H1 (cell line): ENCODE measurements around the gene ZNF419. TPM values are rescaled to one million over a fixed set of nuclear protein-coding genes. Genes with fewer than 3 reads are reported as not detected.
"Not testable (repeated sequence)": the region's sequence is repeated elsewhere in the genome, so short reads cannot be mapped to it uniquely, and the experiment has no call there.

Source experiments
- CTCF ChIA-PET: fragments of 300-600 bp; sonication (Branson Sonifier 250); formaldehyde crosslinking; loops from one replicate; lab custom pipeline; 2021; ENCODE audit not compliant: partially characterized antibody; lab: Charles Lee
- POLR2A ChIA-PET: fragments of 300-600 bp; sonication (Branson Sonifier 250); formaldehyde crosslinking; loops from one replicate; lab custom pipeline; 2021; ENCODE audit warnings: inconsistent platforms; ENCODE audit not compliant: partially characterized antibody; lab: Charles Lee
- DNase-seq, 2 experiments: peaks; one replicate each; pipeline versions ENCODE4 v3.0.0 to v3.0.0-alpha.2; 2010 to 2022; ENCODE audit warnings: low spot score in 2 of 2, low read depth in 1 of 2, mixed read lengths in 1 of 2
- FAIRE-seq: peaks from 2 replicates; lab custom pipeline; 2011; peaks lifted over from hg19 to GRCh38; lab: Jason Lieb, UNC
- H2AFZ ChIP-seq: 2 replicates; pipeline ENCODE4 v1.8.1; 2012; ENCODE audit warnings: low read length, inconsistent platforms
- H2AK5ac ChIP-seq: 2 replicates; pipeline ENCODE4 v1.6.1; 2013; ENCODE audit warnings: low read depth, low read length
- H2BK120ac ChIP-seq: replicated peaks from 2 replicates; pipeline ENCODE3; 2013; ENCODE audit warnings: low read depth, low read length, inconsistent platforms
- H2BK12ac ChIP-seq: 2 replicates; pipeline ENCODE4 v1.6.1; 2013; ENCODE audit warnings: low read depth, low read length
- H2BK15ac ChIP-seq: 2 replicates; pipeline ENCODE4 v1.6.1; 2013; ENCODE audit warnings: low read length
- H2BK20ac ChIP-seq: 2 replicates; pipeline ENCODE4 v1.6.1; 2013; ENCODE audit warnings: low read length
- H2BK5ac ChIP-seq: 2 replicates; pipeline ENCODE4 v1.6.1; 2013; ENCODE audit warnings: low read depth, low read length
- H3K14ac ChIP-seq: 2 replicates; pipeline ENCODE4 v1.6.1; 2013; ENCODE audit warnings: inconsistent platforms; ENCODE audit not compliant: insufficient read length
- H3K18ac ChIP-seq: 2 replicates; pipeline ENCODE4 v1.6.1; 2013; ENCODE audit warnings: low read length; ENCODE audit errors: extremely low read depth
- H3K23ac ChIP-seq: 2 replicates; pipeline ENCODE4 v1.6.1; 2013; ENCODE audit warnings: inconsistent platforms; ENCODE audit not compliant: insufficient read length
- H3K23me2 ChIP-seq: 2 replicates; pipeline ENCODE4 v1.6.1; 2013; ENCODE audit warnings: low read depth, low read length
- H3K27ac ChIP-seq: 2 replicates; pipeline ENCODE4 v1.6.1; 2011; ENCODE audit warnings: low read depth, low read length, inconsistent platforms
- H3K27me3 ChIP-seq, 4 experiments: replicated peaks in 1 of 4; 1 replicate in 1 of 4; 2 replicates in 3 of 4; pipeline versions ENCODE4 v1.6.1 to v1.8.1; 2011 to 2013; ENCODE audit warnings: low read length in 3 of 4, mild to moderate bottlenecking in 3 of 4, inconsistent platforms in 2 of 4, mixed read lengths in 2 of 4, moderate library complexity in 1 of 4; ENCODE audit not compliant: control insufficient read depth in 3 of 4, insufficient read depth in 3 of 4; ENCODE audit errors: extremely low read depth in 1 of 4
- H3K36me3 ChIP-seq, 4 experiments: 2 replicates each; pipeline versions ENCODE4 v1.6.1 to v1.8.1; 2011 to 2013; ENCODE audit warnings: mild to moderate bottlenecking in 4 of 4, low read length in 3 of 4, moderate library complexity in 2 of 4, control low read depth in 1 of 4, inconsistent platforms in 1 of 4; ENCODE audit not compliant: insufficient read depth in 4 of 4, control insufficient read depth in 2 of 4
- H3K4ac ChIP-seq: replicated peaks from 2 replicates; pipeline ENCODE3; 2013; ENCODE audit warnings: low read length, low read depth, mixed read lengths, inconsistent platforms; ENCODE audit not compliant: insufficient read length
- H3K4me1 ChIP-seq, 4 experiments: replicated peaks in 1 of 4; 1 replicate in 1 of 4; 2 replicates in 3 of 4; pipeline versions ENCODE4 v1.6.1 to v1.8.1; 2011 to 2013; ENCODE audit warnings: low read length in 3 of 4, inconsistent platforms in 2 of 4, mixed read lengths in 1 of 4; ENCODE audit not compliant: insufficient read depth in 4 of 4, control insufficient read depth in 3 of 4
- H3K4me2 ChIP-seq, 2 experiments: 2 replicates each; pipeline versions ENCODE4 v1.6.1 to v1.8.1; 2011 to 2013; ENCODE audit warnings: low read depth in 2 of 2, low read length in 2 of 2, control low read depth in 1 of 2, inconsistent platforms in 1 of 2, mild to moderate bottlenecking in 1 of 2; ENCODE audit not compliant: insufficient read depth in 1 of 2
- H3K4me3 ChIP-seq, 4 experiments: fragments of 200-600, 300-600 bp in 1 of 4; sonication (generic), shearing (Covaris generic), sonication (Bioruptor Twin) in 1 of 4; 2 replicates each; pipeline versions ENCODE4 v1.5.1 to v1.8.1; 2011 to 2016; ENCODE audit warnings: low read length in 4 of 4, low read depth in 3 of 4, control low read depth in 2 of 4, inconsistent platforms in 2 of 4, mild to moderate bottlenecking in 2 of 4, mixed read lengths in 1 of 4, moderate library complexity in 1 of 4; ENCODE audit not compliant: insufficient read depth in 2 of 4; ENCODE audit errors: extremely low read depth in 1 of 4
- H3K56ac ChIP-seq: replicated peaks from 2 replicates; pipeline ENCODE3; 2013; ENCODE audit warnings: low read depth, mild to moderate bottlenecking, mixed read lengths, low read length, inconsistent platforms; ENCODE audit not compliant: insufficient read length
- H3K79me1 ChIP-seq: 2 replicates; pipeline ENCODE4 v1.6.1; 2013; ENCODE audit warnings: low read depth, low read length, control low read depth
- H3K79me2 ChIP-seq, 2 experiments: 2 replicates each; pipeline versions ENCODE4 v1.6.1 to v1.8.1; 2012 to 2013; ENCODE audit warnings: low read length in 2 of 2, mild to moderate bottlenecking in 2 of 2, inconsistent platforms in 1 of 2; ENCODE audit not compliant: insufficient read depth in 2 of 2, control insufficient read depth in 1 of 2
- H3K9ac ChIP-seq, 4 experiments: replicated peaks in 1 of 4; 1 replicate in 1 of 4; 2 replicates in 3 of 4; pipeline versions ENCODE4 v1.6.1 to v1.8.1; 2011 to 2013; ENCODE audit warnings: low read depth in 3 of 4, low read length in 3 of 4, control low read depth in 2 of 4, mild to moderate bottlenecking in 2 of 4, moderate library complexity in 2 of 4, inconsistent platforms in 1 of 4; ENCODE audit errors: extremely low read depth in 1 of 4
- H3K9me3 ChIP-seq, 2 experiments: 2 replicates each; pipeline versions ENCODE4 v1.6.1 to v1.8.1; 2012 to 2013; ENCODE audit warnings: mild to moderate bottlenecking in 2 of 2, moderate library complexity in 2 of 2, control low read depth in 1 of 2, inconsistent platforms in 1 of 2, low read depth in 1 of 2, low read length in 1 of 2, mixed read lengths in 1 of 2; ENCODE audit not compliant: insufficient read depth in 2 of 2
- H4K20me1 ChIP-seq, 2 experiments: replicated peaks in 1 of 2; 2 replicates each; pipeline versions ENCODE3 to v1.8.1; 2011 to 2013; ENCODE audit warnings: inconsistent platforms in 2 of 2, low read length in 2 of 2, mild to moderate bottlenecking in 1 of 2; ENCODE audit not compliant: insufficient read depth in 2 of 2, control insufficient read depth in 1 of 2
- H4K5ac ChIP-seq: 2 replicates; pipeline ENCODE4 v1.6.1; 2013; ENCODE audit warnings: low read length, low read depth, mixed read lengths, inconsistent platforms; ENCODE audit not compliant: insufficient read length
- H4K8ac ChIP-seq: 2 replicates; pipeline ENCODE4 v1.8.0; 2013; ENCODE audit warnings: mild to moderate bottlenecking, moderate library complexity, low read length, inconsistent platforms; ENCODE audit not compliant: insufficient read depth; ENCODE audit errors: extremely low read depth
- H4K91ac ChIP-seq: replicated peaks from 2 replicates; pipeline ENCODE3; 2013; ENCODE audit warnings: low read length, mixed read lengths, inconsistent platforms; ENCODE audit not compliant: insufficient read length
- polyA plus RNA-seq, 7 experiments: library from polyadenylated mRNA; depleted of rRNA in 3 of 7; stranded (reverse) in 5 of 7; unstranded in 2 of 7; fragments of >200 nt in 5 of 7; fragments of 200-250 nt in 2 of 7; gene quantifications; 1 replicate in 5 of 7; 2 replicates in 1 of 7; 4 replicates in 1 of 7; pipeline versions ENCODE4 v1.2.1 to v1.2.3, GENCODE V29; 2011 to 2013; ENCODE audit warnings: missing spikeins in 2 of 7, mixed read lengths in 2 of 7
- total RNA-seq: library from RNA; stranded (reverse); fragmentation: NEBNext Ultra II Directional; extraction: Animal tissue kit (Norgen Biotek cat#: 25700); gene quantifications from 2 replicates; pipeline ENCODE4 v1.2.1, GENCODE V29; 2021

Gene ZNF419
- total and polyA plus RNA-seq, 2 of the 8 experiments (the other 6 are each of a cell fraction or from before 2014, with no cell fraction given) = 5.8 to 11.9 TPM

GRCh38 chr19:57499332-57499679 lies 11.8 kb downstream of the ZNF419 start:
- H3K9ac ChIP-seq, H4K8ac ChIP-seq, H3K27me3 ChIP-seq, H2BK12ac ChIP-seq, H3K23me2 ChIP-seq, H4K20me1 ChIP-seq, H2BK120ac ChIP-seq, H3K56ac ChIP-seq, H2BK5ac ChIP-seq, H3K79me1 ChIP-seq, H4K91ac ChIP-seq, FAIRE-seq, CTCF ChIA-PET, H3K9me3 ChIP-seq, H3K18ac ChIP-seq, H3K23ac ChIP-seq, DNase-seq, H2BK20ac ChIP-seq, H3K14ac ChIP-seq, H2AK5ac ChIP-seq, H3K27ac ChIP-seq, H3K36me3 ChIP-seq, H4K5ac ChIP-seq, H2BK15ac ChIP-seq, H3K4ac ChIP-seq, H3K4me1 ChIP-seq: not testable (repeated sequence)
- H3K4me2 ChIP-seq = peak overlapping the region; percentile 46; a peak in 2 of 4 replicates
- H3K4me3 ChIP-seq = peak overlapping the region in 2 of 4 experiments; percentile 69 to 85; a peak in 2 of 8 replicates
- POLR2A ChIA-PET = interaction anchor here (0.8 to 1.0 kb wide), 2 partner anchors 12 to 59 kb away, joined by 3 read pairs; partner anchors contain the start of gene ZNF419
- H2AFZ ChIP-seq = 0 out of 2 replicates have a peak overlapping the region, but pooled peaks have one; percentile 77
- H3K79me2 ChIP-seq = peaks cover 3 to 23% of the 10 kb centered on the region in 2 experiments; a peak in 3 of 4 replicates
